ENCODE results near the gene ACSS3.

ACSS3 gene

DNA sequence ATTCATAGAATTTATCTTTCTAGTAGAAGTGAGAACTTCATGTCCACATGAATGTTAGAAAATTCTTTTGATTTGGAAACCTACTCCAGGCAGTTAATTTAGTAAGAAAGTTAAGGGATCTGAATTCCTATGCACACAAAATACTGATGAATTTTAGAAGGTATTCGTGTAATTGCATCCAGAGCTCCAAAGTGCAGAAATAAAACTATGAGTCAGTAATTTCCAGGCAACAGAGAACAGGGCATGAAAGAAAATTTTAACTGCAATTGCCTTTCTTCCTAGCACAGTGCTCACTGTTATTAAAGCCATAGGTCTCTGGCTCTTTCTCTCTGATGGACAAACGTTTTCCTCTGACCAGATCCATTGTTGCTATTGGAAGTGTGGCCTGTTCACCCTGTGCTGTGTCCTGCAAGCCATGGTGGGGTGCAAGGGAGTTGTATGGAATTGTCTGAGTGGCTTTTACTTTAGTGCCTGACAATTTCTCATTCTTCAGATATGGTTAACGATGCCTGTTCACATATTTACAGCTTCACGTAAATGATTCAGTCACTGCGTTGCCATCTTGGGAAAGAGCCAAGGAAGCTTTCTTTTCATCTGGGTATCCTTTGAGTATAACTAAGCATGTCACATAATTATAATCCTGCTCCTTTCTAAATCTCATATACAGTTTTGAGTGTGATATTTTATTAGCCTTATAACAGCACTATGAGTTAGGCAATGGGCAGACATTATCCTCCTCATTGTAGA lies 145.1 kb downstream of the ACSS3 start:
- no peak for DNase-seq (ENCODE audit: low read depth)

DNA sequence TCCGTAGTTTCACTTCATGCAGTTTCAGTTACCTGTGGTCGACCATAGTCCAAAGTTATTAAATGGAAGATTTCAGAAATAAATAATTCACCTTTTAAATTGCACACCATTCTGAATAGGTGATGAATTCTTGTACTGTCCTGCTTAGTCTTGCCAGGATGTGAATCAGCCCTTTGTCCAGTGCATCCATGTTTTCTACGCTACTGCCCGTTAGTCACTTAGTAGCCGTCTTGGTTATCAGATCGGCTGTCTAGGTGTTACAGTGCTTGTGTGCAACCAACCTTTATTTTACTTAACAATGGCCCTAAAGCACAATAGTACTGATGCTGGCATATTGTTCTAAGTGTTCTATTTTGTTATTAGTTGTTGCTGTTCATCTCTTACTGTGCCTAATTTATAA lies 146.7 kb downstream of the ACSS3 start:
- no peak for DNase-seq (ENCODE audit: low read depth)

DNA sequence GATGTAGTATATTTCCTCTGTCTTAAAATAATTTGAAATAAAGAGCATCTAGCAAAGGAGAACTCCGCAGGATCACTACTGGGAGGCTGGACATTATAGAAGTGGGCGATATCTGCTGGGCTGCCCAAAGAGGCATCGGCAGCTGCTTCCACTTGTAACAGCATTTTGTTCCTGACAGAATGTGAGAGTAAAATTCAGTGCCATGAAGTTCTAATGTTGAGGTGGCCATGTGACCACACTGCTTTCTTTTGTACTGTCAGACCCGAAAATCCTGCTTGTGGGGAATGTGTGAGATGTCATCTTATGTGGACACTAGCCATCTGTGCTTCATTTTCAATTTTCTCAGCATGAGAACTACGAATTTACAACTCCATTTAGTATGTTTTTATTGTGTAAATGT lies 151.9 kb downstream of the ACSS3 start:
- no peak for DNase-seq (ENCODE audit: low read depth)

DNA sequence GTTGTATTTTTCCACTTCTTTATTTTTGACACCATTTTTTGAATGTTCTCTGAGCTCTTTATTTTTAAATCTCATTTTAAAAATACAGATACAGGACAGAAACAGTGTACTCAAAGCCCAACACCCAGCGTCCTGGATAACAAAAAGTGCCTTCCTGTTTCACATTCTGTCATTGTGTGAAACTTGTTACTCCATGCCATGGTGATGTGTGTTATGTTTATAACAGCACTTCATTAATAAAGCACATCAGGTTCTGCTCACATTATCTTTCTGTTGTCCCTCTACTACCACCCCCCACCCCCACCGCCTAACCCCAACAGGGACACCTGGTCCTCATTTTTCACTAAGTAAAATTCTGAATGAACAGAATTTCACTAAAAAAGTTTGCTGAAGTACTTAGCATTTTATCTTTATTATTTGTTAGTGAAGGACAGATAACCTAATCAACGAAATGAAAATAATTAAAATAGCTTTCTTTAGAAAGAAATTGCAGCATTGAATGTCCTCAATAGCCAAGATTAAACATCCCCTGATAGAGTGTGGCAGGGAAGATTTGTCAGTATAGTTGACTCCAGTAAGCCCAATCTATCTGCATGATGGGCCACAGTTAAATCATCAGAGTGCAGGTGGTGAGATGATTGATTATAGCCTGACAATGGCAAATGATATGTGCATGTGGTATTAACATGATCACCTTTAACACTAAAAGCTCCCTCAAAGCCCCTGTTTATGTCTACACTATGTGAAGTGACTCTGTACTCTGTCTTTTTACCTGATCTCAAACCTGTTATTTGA lies 153.9 kb downstream of the ACSS3 start:
- DNase-seq (ENCODE audit: low read depth): no peak

DNA sequence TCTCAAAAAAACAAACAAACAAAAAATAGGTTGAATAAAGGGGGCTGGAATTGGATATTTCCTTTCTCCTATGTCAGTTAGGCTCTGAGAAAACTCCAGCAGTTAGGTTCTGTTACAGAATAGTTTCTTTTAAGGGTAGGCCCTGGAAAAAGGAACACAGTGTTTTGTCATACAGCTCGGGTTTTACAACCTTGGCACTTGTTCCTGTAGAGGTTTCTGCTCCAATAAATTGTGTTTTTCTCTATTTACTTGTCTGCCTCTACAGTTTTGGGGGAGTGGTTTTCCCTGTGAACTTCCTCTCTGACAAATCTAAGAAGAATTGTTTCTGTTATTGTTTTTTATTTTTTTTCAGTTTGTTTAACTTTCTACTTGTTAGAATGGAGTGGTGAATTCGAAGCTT lies 167.6 kb downstream of the ACSS3 start:
- DNase-seq (ENCODE audit: low read depth): peak; percentile 1

DNA sequence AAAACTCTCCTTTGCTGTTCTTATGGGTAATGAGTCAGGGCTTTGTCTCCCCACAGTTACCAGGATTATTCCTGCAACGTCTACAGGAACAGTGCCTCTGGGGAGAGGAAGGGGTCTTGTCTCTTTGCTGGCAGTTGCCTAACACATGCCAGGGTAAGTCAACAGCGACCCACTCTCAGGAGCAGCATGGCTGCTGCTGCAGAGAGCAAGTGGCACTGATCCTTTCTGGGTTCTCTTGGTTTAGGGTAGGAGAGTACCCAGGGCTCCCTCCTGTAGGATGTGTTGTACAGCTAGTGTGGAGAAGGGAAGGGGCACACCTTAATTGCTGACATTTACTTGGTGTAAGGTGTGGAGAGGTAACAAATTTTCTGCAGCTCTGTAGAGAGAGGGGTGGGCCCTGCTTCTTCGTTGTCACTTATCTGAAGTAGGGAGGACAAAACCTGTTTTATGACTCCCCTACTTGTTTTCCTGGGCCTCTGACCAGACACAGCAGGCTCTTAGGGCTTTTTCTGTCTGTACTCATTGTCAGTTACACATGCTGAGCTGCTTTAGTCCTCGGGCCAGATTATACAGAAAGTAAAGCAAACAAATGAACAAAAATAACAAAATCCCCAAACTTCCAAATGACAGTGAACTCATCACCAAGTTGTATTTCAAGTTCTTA lies 168.2 kb downstream of the ACSS3 start:
- peak; percentile 17 for DNase-seq (ENCODE audit: low read depth)

DNA sequence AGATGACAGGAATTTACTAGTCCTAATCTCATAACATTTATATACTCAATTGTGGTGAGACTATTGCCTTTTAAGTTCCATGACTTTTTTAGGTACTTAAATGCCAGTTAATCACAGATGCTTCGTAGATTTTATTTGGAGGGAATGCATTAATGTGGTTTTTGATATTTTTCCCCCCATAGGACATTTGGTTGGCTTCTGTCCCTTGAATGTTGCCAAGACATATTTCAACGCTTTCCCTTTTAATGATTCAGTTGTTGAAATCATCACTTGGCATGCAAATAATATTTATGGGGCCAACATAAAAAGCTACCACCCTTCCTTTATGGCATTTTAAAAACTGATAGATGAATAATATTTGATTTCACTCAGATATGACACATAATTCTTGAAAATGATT lies 172.1 kb downstream of the ACSS3 start:
- DNase-seq (ENCODE audit: low read depth): no peak

DNA sequence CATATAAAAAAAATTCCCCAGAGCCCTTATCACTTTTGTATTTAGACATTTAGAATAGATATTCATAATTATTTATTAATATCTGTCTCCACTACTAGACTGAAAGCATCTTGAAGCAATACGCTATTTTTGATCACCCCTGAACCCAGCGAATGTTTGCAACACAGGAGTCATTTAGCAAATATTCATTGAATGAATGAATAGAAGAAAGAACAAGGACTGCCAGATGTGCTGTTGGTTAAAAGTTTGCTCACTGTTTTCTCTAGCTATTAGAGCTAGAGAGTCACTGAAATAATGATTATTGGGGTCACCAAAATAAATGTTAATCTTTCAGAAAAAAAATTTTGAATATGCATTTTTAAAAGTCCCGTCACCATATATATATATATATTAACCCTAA lies 174.3 kb downstream of the ACSS3 start:
- no peak for DNase-seq (ENCODE audit: low read depth)

DNA sequence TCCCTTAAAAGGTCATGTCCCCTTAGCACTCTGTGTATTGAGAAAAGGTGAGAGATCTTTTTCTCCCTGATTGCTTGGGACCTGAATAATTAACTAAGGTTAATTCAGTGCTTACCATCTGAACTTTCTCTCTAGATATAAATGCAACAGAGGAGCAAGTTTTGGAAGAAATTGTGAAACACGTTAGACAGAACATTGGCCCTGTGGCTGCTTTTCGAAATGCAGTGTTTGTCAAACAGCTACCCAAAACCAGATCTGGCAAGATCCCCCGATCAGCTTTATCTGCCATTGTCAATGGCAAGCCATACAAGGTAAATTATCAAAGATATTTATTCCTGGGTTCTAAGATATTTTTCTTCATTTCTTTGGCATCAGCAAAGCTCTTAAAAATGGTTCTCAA lies 175.5 kb downstream of the ACSS3 start:
- DNase-seq (ENCODE audit: low read depth): no peak

DNA sequence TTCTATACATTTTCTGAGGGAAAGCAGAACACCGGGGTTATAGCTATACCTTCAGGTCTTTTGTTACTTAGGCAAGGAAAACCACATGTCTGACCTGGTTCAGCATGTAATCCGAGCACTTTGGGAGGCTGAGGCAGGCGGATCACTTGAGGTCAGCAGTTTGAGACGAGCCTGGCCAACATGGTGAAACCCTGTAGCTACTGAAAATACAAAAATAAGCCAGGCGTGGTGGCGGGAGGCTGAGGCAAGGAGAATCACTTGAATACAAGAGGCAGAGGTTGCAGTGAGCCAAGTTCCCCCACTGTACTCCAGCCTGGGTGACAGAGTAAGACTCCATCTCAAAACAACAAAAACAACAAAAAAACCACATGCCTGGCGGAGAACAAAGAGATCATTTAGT lies 177.6 kb downstream of the ACSS3 start:
- DNase-seq (ENCODE audit: low read depth): no peak

DNA sequence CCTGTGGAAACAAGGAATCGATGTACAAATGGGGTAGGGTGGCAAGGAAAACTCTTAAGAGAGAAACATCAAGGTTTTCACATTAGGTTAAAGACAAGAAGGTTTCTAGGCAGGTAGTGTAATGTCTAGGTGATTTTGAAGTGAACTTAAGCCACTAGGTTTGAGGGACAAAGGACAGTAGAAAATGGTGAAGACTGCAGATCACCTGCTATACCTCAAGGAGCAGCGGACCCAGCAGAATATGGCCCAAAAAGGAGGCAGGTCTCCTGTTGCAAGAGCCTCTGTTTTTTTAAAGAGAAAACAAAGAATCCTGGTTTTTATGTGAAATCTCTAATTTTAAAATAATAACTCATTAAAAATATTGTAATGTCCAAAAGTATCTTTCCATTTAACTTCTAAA lies 178.1 kb downstream of the ACSS3 start:
- no peak for DNase-seq (ENCODE audit: low read depth)

DNA sequence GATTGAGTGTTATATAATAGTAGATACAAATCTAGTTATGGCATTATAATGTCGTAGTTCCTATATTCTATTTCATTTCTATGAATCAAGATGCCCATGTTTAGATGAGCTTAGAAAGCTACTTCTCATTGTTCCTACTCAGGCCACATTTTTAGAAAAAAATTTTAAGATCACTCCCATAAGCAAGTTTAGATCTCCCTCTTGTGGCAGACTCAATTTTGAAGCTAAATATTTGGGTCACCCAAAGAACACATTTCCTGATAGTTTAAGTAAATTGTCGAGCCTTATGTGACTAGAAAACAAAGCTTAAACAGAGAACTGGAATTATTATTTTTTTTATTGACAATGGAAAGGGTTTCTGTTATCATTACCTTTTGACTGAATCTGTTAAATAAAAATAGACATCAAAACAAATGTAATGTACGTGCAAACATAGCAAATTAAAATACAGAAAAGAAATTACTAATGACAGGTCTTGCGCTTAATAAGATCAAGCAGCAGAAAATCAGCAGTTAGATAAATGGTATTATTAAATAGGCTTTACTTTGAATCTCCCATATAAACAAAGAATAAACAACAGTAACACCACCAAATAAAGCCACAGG lies 180.2 kb downstream of the ACSS3 start:
- peak; percentile 58 for DNase-seq (ENCODE audit: low read depth)

DNA sequence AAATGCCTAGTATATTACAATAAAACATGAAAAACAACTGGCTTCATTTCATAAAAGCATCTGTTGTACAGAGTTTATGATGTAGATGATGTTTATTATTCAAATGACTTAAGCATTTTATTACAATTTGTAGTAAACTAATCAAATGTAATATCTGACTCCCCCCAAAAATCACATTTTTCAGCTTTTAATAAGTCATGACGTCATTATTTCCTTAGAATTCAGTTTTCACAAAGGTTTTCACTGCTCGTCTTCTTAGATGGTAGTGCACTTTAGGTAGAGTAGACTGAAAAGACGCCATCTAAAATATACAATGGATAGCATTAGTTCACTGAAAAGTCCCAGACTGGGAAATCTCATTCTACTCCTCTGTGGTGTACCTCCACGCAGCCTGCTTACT lies 181.5 kb downstream of the ACSS3 start:
- no peak for DNase-seq (ENCODE audit: low read depth)

DNA sequence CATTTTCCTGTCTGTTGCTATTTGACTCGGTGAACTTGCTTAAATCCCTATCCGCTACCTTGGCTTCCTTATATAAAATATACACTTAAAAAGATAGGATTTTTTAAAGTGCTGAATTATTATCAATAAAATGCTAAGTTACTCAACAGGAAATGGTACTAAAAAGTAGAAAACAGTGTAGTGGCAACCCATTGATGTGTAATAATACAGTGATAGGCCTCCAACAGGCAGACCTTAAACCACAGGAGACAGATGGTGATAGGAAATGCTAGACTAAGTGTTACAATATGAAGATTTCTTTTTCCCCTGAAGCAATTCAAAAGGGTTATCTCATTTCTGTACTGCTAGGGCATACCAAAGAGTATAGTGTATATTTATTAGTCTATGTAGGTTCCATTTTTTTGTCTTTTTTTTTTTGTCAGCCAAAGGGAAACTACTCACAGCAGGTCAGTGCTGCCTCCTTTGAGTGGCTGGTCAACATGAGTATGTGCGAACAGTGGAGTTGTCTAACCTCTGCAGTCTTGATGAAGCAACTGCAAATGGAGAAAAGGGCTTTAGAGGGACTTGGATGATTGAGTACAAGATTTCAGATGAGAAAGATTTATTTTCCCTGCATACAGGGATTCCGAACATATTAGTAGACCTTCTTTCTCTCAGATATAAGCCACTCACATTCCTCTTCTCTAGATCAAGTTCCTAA lies 183.8 kb downstream of the ACSS3 start:
- DNase-seq (ENCODE audit: low read depth): peak; percentile 53

DNA sequence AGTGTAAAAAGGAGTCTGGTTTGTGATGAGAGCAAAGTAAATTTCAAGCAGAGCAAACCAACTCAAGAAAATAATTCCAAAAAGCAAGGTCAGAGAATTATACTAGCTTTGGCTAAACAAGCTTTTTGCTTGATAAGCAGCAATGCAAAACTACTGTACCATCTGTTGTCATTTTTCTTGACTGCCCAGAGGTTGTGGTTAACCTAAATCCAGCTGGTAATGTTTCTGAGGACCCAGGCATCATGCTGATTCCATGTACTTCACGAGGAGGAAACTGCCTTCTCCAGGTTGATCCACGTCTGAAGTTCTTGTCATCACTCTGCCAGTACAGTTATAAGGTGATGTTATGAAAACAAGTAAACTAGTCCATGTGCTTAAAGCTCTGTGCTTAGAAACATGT lies 185.2 kb downstream of the ACSS3 start:
- DNase-seq (ENCODE audit: low read depth): no peak

DNA sequence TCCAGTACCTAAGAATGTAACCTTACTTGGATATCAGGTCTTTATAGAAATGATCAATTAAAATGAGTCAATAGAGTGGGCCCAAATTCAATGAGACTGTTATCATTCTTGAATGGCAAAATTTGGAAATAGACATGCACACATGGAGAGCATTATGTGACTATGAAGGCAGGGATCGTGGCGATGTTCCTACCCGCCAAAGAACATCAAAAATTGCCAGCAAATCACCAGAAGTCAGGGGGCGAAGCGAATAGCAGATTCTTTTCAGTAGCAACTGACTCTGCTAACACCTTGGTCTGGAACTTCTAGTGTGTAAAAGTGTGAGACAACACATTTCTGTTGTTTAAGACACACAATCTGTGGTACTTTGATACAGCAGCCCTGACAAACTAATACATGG lies 192.5 kb downstream of the ACSS3 start:
- no peak for DNase-seq (ENCODE audit: low read depth)

DNA sequence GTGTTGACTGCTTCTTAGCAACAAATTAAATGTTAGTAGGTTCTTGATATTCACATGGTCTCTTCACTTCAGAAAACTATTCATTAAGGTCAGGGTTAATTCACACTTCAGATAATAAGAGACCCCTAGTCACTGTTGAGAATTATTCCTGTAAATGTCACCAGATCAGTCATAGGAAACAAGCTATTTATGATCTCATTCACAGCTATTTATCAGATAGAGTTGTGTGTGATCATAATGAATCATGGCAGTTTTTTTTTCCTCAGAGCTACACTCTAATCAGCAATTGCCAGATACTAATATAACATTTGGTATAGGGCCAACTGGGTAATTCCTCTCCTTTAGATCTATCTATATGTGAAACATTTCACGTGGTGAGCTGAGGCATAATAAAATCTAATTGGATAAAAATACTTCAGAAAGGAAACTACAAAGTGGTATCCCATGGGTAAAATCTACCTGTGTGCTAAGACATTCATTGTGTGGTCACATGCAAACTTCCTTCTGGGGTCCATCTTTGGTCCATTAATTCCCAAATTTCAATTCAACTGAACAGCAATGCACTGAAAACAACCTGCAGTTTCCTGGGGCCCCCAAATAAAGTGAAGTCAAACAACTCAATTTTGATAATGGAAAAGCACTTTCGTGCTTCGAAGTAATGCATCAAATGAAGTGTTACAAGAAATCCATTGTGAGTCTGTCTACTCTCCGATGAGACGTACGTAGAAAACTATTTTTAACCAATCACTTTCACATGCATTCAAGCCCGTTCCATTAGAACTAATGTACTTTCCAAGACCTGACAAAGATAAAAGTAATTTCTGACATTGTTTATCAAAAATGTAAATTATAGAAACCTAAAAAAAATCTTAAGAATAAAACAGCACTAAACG lies 197.0 kb downstream of the ACSS3 start:
- no peak for DNase-seq (ENCODE audit: low read depth)

DNA sequence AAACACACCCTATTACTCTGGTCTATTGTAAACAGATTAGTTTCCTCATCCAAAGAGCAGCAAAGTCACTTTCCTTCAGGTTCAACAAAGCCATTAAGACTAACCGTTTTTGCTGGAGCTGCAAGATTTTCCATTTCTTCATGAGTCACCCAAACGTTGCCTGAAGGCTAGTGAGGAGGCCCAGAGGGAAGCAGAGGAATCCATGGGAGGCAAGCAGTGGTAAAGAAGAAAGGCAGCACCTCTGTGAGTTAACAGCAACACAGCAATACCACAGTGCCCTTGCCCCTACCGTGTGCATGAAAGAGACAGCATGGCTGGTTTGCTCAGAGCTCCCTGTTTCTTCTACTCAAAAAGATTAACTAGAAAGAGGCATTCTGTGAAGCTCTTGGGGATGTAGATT lies 206.3 kb downstream of the ACSS3 start:
- peak; percentile 34 for DNase-seq (ENCODE audit: low read depth)

DNA sequence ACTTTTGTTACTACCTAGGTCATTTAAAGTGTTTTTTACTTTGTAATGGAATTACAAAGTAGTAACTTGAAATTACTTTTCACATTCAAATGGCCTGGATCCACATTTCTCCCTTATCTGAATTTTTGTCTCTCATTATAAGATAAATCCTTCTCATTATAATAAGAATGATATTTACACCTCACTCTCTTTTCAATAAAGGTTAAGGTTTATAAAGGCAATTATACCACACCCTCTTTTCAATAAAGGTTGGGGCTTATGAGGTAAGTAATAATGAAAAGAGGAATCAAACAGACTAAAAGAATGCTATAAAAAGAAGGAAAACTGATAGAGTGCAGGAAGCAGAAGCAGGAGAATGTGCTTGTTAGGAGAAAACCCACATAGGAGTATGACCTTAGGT lies 210.8 kb downstream of the ACSS3 start:
- DNase-seq (ENCODE audit: low read depth): no peak

DNA sequence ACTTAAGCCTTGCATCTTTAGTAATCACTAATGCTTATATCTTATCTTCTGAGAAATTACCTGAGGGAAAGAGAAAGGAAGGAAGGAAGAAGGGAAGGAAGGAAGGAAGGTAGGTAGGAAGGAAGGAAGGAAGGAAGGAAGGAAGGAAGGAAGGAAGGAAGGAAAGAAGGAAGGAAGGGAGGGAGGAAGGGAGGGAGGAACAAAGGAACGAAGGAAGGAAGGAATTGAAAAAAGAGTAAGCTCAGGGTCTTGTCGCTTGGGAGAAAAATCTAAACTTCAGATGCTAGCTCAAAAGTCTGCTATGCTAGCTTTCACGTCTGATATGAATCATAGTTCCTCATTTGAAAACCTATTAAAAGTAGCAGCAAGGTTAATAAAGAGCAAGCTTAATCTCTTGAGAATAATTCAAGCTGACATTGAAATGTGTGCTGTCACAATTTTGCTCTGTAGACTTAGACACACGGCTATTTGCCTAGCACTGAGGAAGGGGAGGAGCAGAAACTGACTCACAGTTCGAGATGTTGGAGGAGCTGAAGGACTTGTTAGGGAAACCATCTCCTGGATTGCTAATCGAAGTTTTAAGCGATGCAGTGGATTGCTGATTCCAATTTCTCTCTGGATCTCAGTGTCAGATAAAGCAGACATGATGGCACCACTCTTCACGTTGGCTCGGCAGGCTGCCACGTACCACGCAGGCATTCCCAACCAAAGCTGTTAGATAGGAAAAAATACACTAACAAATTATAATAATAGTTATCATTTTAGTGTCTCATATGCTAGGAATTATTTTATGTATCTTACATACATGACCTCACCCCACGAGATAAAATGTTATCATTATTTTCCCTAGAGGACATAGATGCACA lies 216.7 kb downstream of the ACSS3 start:
- DNase-seq (ENCODE audit: low read depth): peak; percentile 43

All from iris pigment epithelial cell (primary cell).